OCI-LY3 (cell line): ENCODE measurements around the gene HYAL2.
"Not testable (repeated sequence)": the region's sequence is repeated elsewhere in the genome, so short reads cannot be mapped to it uniquely, and the experiment has no call there.

Experiments used
- H2AFZ ChIP-seq: fragments of 200-600, 300-600 bp; shearing (Covaris generic); 2 replicates; pipeline ENCODE4 v1.6.0; 2014; ENCODE audit warnings: antibody characterized with exemption, low read depth, low read length
- H3K27ac ChIP-seq: fragments of 200-600, 300-600 bp; sonication (generic); 2 replicates; pipeline ENCODE4 v1.5.1; 2014; ENCODE audit warnings: mild to moderate bottlenecking, low read length, moderate library complexity, mixed read lengths
- H3K27me3 ChIP-seq: fragments of 200-600, 300-600 bp; sonication (generic); 2 replicates; pipeline ENCODE4 v1.6.1; 2014; ENCODE audit warnings: low read depth, low read length, mixed read lengths
- H3K36me3 ChIP-seq: fragments of 200-600, 300-600 bp; sonication (generic); replicated peaks from 2 replicates; pipeline ENCODE3; 2014; ENCODE audit warnings: low read depth, low read length, mixed read lengths
- H3K4me1 ChIP-seq: fragments of 300-600, 200-600 bp; sonication (generic); 2 replicates; pipeline ENCODE4 v1.6.1; 2014; ENCODE audit warnings: low read length, mixed read lengths
- H3K4me2 ChIP-seq: fragments of 200-600, 300-600 bp; sonication (generic); 2 replicates; pipeline ENCODE4 v1.6.1; 2014; ENCODE audit warnings: low read length, mixed read lengths
- H3K4me3 ChIP-seq: fragments of 300-600, 200-600 bp; sonication (generic); 2 replicates; pipeline ENCODE4 v1.5.1; 2014; ENCODE audit warnings: antibody characterized with exemption, mild to moderate bottlenecking, low read length, moderate library complexity
- H3K79me2 ChIP-seq: fragments of 300-600, 200-600 bp; shearing (Covaris generic); 2 replicates; pipeline ENCODE4 v1.6.1; 2014; ENCODE audit warnings: mild to moderate bottlenecking, low read length, mixed read lengths
- H3K9ac ChIP-seq: fragments of 300-600, 200-600 bp; shearing (Covaris generic); 2 replicates; pipeline ENCODE4 v1.6.0; 2014; ENCODE audit warnings: mild to moderate bottlenecking, low read length, moderate library complexity
- H3K9me3 ChIP-seq: fragments of 200-600, 300-600 bp; shearing (Covaris generic); 2 replicates; pipeline ENCODE4 v1.6.1; 2014; ENCODE audit warnings: low read length, mixed read lengths; ENCODE audit not compliant: insufficient read depth
- H4K20me1 ChIP-seq: fragments of 200-600, 300-600 bp; sonication (generic); 2 replicates; pipeline ENCODE4 v1.6.1; 2016; ENCODE audit warnings: low read length, mixed read lengths; ENCODE audit not compliant: insufficient read depth
- EZH2phosphoT487 ChIP-seq: fragments of 200-600 bp; shearing (Covaris generic); IDR thresholded peaks from 2 replicates; pipeline ENCODE4 v1.6.1; 2018; ENCODE audit warnings: antibody characterized with exemption, mixed run types, low read depth
- TF ChIP-seq, protein P1 (sequence below): fragments of 200-600, 300-600 bp; sonication (generic); IDR thresholded peaks from 2 replicates; pipeline ENCODE4 v1.5.1; 2014; ENCODE audit warnings: antibody characterized with exemption, low read length, low read depth

Gene HYAL2

DNA sequence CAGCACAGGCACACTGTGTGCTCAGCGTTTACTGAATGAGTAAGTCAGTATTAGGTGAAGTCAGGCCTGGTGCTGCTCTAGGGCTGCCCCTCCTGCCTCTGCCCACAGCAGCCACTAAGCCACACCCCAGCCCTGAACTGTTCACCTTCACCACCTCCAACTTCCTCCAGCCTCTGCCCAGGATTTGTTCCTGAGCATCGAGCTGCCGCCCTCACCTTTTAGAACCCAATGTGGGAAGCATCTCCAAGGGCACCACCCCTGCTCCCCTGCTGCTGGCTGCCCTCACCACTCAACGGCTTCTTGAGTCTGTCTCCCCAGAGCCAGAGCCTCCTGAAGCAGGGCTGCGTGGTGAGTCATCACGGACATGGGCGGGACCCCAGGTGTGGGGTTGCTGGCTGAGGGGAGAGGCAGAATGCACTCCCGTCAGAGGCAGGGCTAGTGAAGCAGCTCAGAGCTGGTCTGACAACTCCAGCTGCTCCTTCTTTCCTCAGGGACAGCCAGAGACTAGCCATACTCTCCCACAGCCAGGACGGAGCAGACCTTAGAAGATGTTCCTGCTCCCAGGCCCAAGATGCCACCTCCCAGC, 5.8 kb downstream of the HYAL2 start:
- Histone ChIP-seq H2AFZ (no peak overlapping the region), H3K27ac (no peak overlapping the region), H3K79me2 (peaks cover 19% of the 10 kb centered on the region), H3K4me1 (peaks cover 16% of the 10 kb centered on the region), H3K9ac (no peak overlapping the region), H4K20me1 (no peaks in the 10 kb centered on the region), H3K4me2 (no peak overlapping the region), H3K36me3 (peaks cover 21% of the 10 kb centered on the region), H3K9me3 (no peaks in the 10 kb centered on the region), H3K27me3 (no peaks in the 10 kb centered on the region), H3K4me3 (no peak overlapping the region)
- TF ChIP-seq EZH2phosphoT487, result no peak
- TF ChIP-seq, protein P1, sequence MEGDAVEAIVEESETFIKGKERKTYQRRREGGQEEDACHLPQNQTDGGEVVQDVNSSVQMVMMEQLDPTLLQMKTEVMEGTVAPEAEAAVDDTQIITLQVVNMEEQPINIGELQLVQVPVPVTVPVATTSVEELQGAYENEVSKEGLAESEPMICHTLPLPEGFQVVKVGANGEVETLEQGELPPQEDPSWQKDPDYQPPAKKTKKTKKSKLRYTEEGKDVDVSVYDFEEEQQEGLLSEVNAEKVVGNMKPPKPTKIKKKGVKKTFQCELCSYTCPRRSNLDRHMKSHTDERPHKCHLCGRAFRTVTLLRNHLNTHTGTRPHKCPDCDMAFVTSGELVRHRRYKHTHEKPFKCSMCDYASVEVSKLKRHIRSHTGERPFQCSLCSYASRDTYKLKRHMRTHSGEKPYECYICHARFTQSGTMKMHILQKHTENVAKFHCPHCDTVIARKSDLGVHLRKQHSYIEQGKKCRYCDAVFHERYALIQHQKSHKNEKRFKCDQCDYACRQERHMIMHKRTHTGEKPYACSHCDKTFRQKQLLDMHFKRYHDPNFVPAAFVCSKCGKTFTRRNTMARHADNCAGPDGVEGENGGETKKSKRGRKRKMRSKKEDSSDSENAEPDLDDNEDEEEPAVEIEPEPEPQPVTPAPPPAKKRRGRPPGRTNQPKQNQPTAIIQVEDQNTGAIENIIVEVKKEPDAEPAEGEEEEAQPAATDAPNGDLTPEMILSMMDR, result no peak

DNA sequence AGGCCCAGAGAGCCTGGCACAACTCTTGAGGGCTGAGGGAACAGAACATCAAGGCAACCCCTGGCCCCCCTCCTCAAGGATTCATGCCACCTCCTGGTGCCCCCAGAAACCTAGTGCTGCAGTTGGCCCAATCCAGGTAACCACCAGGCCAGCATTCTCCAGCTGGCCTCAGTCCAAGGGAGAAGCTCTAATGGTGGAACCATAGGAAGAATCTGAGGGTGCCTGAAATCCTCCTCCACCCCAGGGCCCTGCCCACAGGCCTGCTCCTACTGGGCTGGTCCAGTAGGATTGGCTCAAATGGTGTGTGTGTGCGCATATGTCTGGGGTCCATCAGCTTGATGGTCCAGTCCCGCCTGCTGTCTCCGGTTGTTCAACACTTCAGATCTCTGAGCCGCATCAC, 7.7 kb downstream of the HYAL2 start:
- Histone ChIP-seq H4K20me1 (no peaks in the 10 kb centered on the region), H3K4me3 (no peak overlapping the region), H2AFZ (no peak overlapping the region), H3K27me3 (no peaks in the 10 kb centered on the region), H3K79me2 (peaks cover 7% of the 10 kb centered on the region), H3K9ac (no peak overlapping the region), H3K36me3 (peaks cover 21% of the 10 kb centered on the region), H3K27ac (no peak overlapping the region), H3K4me1 (peaks cover 9% of the 10 kb centered on the region), H3K4me2 (no peak overlapping the region), H3K9me3 (peaks cover under 1% of the 10 kb centered on the region; the same call in 1 of the 2 replicates)
- TF ChIP-seq EZH2phosphoT487, result no peak
- TF ChIP-seq, protein P1, result no peak

DNA sequence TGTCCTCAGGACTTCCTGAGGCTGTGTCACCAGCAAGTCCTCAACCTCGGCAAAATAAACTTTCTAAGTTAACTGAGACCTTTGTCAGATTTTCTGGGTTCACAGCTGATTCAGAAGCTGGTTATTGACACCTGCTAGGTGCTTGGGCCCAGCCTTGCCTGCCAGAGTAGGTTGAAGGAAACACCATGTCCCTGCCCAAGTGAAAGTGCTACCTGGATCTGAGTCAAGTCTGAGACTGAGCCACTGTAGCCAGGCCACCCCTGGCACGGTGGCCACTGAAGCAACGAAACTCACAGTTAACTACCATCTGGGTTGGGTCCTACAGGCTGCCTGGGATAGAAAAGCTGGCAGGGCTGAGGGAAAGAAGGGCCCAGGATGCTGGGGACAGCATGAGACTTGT, 8.2 kb downstream of the HYAL2 start:
- Histone ChIP-seq H3K4me1 (peaks cover 9% of the 10 kb centered on the region; the same call in 1 of the 2 replicates), H3K79me2 (peaks cover 3% of the 10 kb centered on the region; the same call in 1 of the 2 replicates), H3K27me3 (no peaks in the 10 kb centered on the region), H3K9me3 (peaks cover 5% of the 10 kb centered on the region), H3K9ac (no peak overlapping the region), H4K20me1 (no peaks in the 10 kb centered on the region), H2AFZ (no peak overlapping the region), H3K36me3 (peaks cover 23% of the 10 kb centered on the region), H3K4me3 (no peak overlapping the region), H3K4me2 (no peak overlapping the region), H3K27ac (no peak overlapping the region)
- TF ChIP-seq, protein P1, result no peak
- no peak for TF ChIP-seq EZH2phosphoT487

- H3K27me3 ChIP-seq, H3K4me1 ChIP-seq, H3K9ac ChIP-seq, H3K27ac ChIP-seq, H3K4me3 ChIP-seq, H3K9me3 ChIP-seq, H4K20me1 ChIP-seq, H2AFZ ChIP-seq, H3K79me2 ChIP-seq, H3K4me2 ChIP-seq: not testable (repeated sequence)
- H3K36me3 ChIP-seq, result peaks cover 11% of the 10 kb centered on the region
Measured at GRCh38 chr3:50312041-50312440, 10.5 kb downstream of the HYAL2 start.

DNA sequence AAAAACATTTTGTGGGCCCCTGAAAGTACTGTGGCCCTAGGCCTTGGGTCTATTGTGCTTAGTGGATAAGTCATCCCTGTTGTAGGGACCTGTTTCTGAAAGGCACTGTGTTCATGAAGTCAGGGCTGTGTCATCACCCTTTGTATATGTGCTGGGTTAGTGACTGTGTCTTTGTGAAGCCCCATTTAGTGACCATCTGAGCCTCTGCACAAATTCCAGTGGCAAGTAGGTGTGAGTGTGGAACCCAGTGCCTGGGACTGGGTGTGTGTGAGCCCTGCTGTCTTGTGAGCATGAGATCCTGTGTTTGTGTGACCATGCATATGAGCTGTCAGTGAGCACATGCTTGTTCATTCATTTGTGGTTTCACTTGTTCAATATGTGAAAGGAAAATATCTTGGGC, 17.9 kb downstream of the HYAL2 start:
- H3K27ac ChIP-seq, result no peak overlapping the region
- peaks cover 7% of the 10 kb centered on the region for H3K9me3 ChIP-seq
- H3K4me1 ChIP-seq, result peaks cover 8% of the 10 kb centered on the region; the same call in 1 of the 2 replicates
- H2AFZ ChIP-seq, result no peak overlapping the region
- H3K79me2 ChIP-seq, result no peaks in the 10 kb centered on the region
- H3K36me3 ChIP-seq, result peaks cover 3% of the 10 kb centered on the region
- H3K4me2 ChIP-seq, result no peak overlapping the region
- no peak overlapping the region for H3K4me3 ChIP-seq
- H4K20me1 ChIP-seq, result no peaks in the 10 kb centered on the region
- no peaks in the 10 kb centered on the region for H3K27me3 ChIP-seq
- H3K9ac ChIP-seq, result no peak overlapping the region
- TF ChIP-seq EZH2phosphoT487, result no peak
- TF ChIP-seq, protein P1, result no peak
